GM23248 (cell line): ENCODE measurements around the gene MSGN1.

Experiments
- EZH2 ChIP-seq: fragments of 200-600 bp; sonication (generic); IDR thresholded peaks from 2 replicates; pipeline ENCODE4 v1.6.1; 2018; ENCODE audit warnings: antibody characterized with exemption, mild to moderate bottlenecking; ENCODE audit not compliant: insufficient read depth, poor library complexity, severe bottlenecking
- EZH2phosphoT487 ChIP-seq: fragments of 200-600 bp; sonication (generic); IDR thresholded peaks from 2 replicates; pipeline ENCODE4 v1.6.1; 2018; ENCODE audit warnings: antibody characterized with exemption, moderate library complexity, mild to moderate bottlenecking, low read depth; ENCODE audit not compliant: insufficient read depth

DNA sequence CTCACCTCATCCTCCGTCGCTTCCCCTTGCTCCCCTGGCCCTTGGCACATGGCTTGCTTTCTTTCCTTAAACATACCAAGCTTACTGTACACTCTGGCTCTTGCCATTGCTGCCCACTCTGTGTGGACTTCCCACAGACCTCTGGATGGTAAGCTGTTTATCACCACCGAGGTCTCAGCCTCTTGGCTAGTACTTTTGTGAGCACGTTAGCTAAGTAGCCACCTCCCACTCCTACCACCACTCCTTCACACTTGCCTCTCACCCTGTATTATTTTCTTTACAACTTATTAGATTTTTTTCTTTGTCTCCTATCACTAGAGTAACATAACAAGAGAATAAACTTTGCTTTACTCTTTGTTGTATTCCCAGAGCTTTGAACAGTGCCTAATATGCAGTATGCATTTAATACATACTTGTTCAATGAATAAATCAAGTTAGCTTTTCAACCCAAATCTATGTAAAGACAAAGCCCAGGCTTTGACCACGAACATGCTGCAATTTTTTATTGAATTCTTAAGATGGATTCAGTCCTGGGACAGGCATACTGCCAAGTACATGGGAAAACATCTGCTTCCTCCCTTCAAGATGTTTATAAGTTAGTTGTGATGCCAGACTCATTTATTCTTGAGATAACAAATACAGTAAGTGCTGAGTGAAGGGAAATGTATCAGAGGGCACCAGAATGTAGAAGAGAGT is 25.0 kb upstream of the MSGN1 start:
- TF ChIP-seq EZH2phosphoT487: no peak
- TF ChIP-seq EZH2: no peak
